HepG2 (cell line): ENCODE results near the gene PPP4C. TPM values are rescaled to one million over a fixed set of nuclear protein-coding genes. Genes with fewer than 3 reads are reported as not detected.
A peak's percentile ranks its signal among the peaks of the same experiment; 100 is the strongest.

Experiments
- ATAC-seq: fragments of 200-7000 bp; cut with Tn5 transposase; 3 replicates; pipeline ENCODE4 v1.9.1; 2020; ENCODE audit warnings: mild to moderate bottlenecking, moderate library complexity
- BruUV-seq: library from RNA; stranded (reverse); fragments of 400-500 nt; replicated peaks from 2 replicates; lab custom pipeline; 2021; lab: Mats Ljungman, UMichigan
- CTCF ChIA-PET: fragments of 300-600 bp; formaldehyde crosslinking; extraction: SDS; loops from one replicate; lab custom pipeline; 2021; ENCODE audit warnings: low total read pairs, inconsistent platforms, low intra/inter-chr PET ratio; lab: Yijun Ruan, JAX
- POLR2A ChIA-PET: fragments of 350-600 bp; sonication (Branson Sonifier 250); formaldehyde crosslinking; loops from one replicate; lab custom pipeline; 2020; ENCODE audit warnings: antibody characterized with exemption, inconsistent platforms; lab: Yijun Ruan, JAX
- DNase-seq: peaks from one replicate; pipeline ENCODE4 v3.0.0-alpha.2; 2015; ENCODE audit warnings: low spot score
- FAIRE-seq: peaks from 3 replicates; lab custom pipeline; 2011; peaks lifted over from hg19 to GRCh38; lab: Jason Lieb, UNC
- H2AFZ ChIP-seq: one replicate; pipeline ENCODE4 v1.6.1; 2011; ENCODE audit warnings: low read length, inconsistent platforms
- H3K27ac ChIP-seq: fragments of 300-600 bp; 3 replicates; pipeline ENCODE4 v1.8.0; 2011; ENCODE audit warnings: mixed run types, mild to moderate bottlenecking, mixed read lengths, low read length, inconsistent platforms; ENCODE audit not compliant: insufficient read depth; ENCODE audit errors: extremely low read length
- H3K27me3 ChIP-seq, 2 experiments: fragments of 200-600 bp in 1 of 2; 2 replicates in 1 of 2; 3 replicates in 1 of 2; pipeline versions ENCODE4 v1.6.0 to v1.8.0; 2011; ENCODE audit warnings: low read length in 2 of 2, mild to moderate bottlenecking in 2 of 2, moderate library complexity in 2 of 2, inconsistent platforms in 1 of 2; ENCODE audit not compliant: insufficient read depth in 2 of 2, control insufficient read depth in 1 of 2
- H3K36me3 ChIP-seq, 2 experiments: fragments of 200-600 bp in 1 of 2; replicated peaks in 1 of 2; 2 replicates in 1 of 2; 3 replicates in 1 of 2; pipeline versions ENCODE4 v1.5.1 to v1.8.0; 2011; ENCODE audit warnings: low read length in 2 of 2, inconsistent platforms in 1 of 2; ENCODE audit not compliant: insufficient read depth in 2 of 2, control insufficient read depth in 1 of 2
- H3K4me1 ChIP-seq: 2 replicates; pipeline ENCODE4 v1.5.1; 2012; ENCODE audit warnings: low read length, inconsistent platforms; ENCODE audit not compliant: insufficient read depth
- H3K4me2 ChIP-seq: 2 replicates; pipeline ENCODE4 v1.6.0; 2011; ENCODE audit warnings: low read depth, low read length, inconsistent platforms
- H3K4me3 ChIP-seq, 3 experiments: fragments of 200-600 bp in 1 of 3; sonication (generic), shearing (Covaris generic) in 1 of 3; replicated peaks in 1 of 3; 2 replicates each; pipeline ENCODE4 v1.5.1; 2011 to 2016; ENCODE audit warnings: low read length in 3 of 3, inconsistent platforms in 2 of 3, low read depth in 2 of 3, mild to moderate bottlenecking in 2 of 3, control low read depth in 1 of 3, mixed read lengths in 1 of 3; ENCODE audit not compliant: insufficient read depth in 1 of 3
- H3K79me2 ChIP-seq: one replicate; pipeline ENCODE4 v1.6.1; 2011; ENCODE audit warnings: low read length, inconsistent platforms; ENCODE audit not compliant: insufficient read depth
- H3K9ac ChIP-seq: 2 replicates; pipeline ENCODE4 v1.6.0; 2011; ENCODE audit warnings: mild to moderate bottlenecking, low read depth, low read length, inconsistent platforms; ENCODE audit not compliant: insufficient read depth
- H3K9me3 ChIP-seq: 2 replicates; pipeline ENCODE4 v1.5.1; 2012; ENCODE audit warnings: mild to moderate bottlenecking, low read length
- H4K20me1 ChIP-seq: 2 replicates; pipeline ENCODE4 v1.6.0; 2011; ENCODE audit warnings: inconsistent platforms, mild to moderate bottlenecking, low read length, moderate library complexity; ENCODE audit not compliant: insufficient read depth
- RFX5 ChIP-seq: IDR thresholded peaks from 2 replicates; pipeline ENCODE4 v1.6.1; 2011; ENCODE audit warnings: low read depth, low read length, improper control_type of control experiment
- RFXAP ChIP-seq: sonication (generic); formaldehyde crosslinking; IDR thresholded peaks from 2 replicates; pipeline ENCODE4 v1.4.0; 2020; ENCODE audit warnings: missing genetic modification reagents, borderline replicate concordance
- ZNF121 ChIP-seq: sonication (generic); formaldehyde crosslinking; IDR thresholded peaks from 2 replicates; pipeline ENCODE4 v1.5.0; 2020; ENCODE audit warnings: mild to moderate bottlenecking, missing genetic modification reagents
- ZNF136 ChIP-seq: sonication (generic); formaldehyde crosslinking; IDR thresholded peaks from 2 replicates; pipeline ENCODE4 v1.8.1; 2022; ENCODE audit warnings: low read depth, mild to moderate bottlenecking, moderate library complexity, missing genetic modification reagents
- ZSCAN22 ChIP-seq: sonication (generic); formaldehyde crosslinking; IDR thresholded peaks from 2 replicates; pipeline ENCODE4 v1.4.0; 2020; ENCODE audit warnings: mild to moderate bottlenecking, missing genetic modification reagents
- WGBS: methylation state at CpG from one replicate; pipeline ENCODE4 v1.1.6; 2017; ENCODE audit warnings: low lambda C conversion rate; 5-methylcytosine and 5-hydroxymethylcytosine counted together
- in situ Hi-C: cut with HindIII; loops from 2 replicates; pipeline ENCODE4 v1.10.0; 2017; ENCODE audit warnings: low pct_unique_long_range_greater_than_20kb; ENCODE audit not compliant: extremely low pct_ligation_motif_present
- intact Hi-C: fragments of 100-400 bp; cut with micrococcal nuclease; formaldehyde crosslinking; loops from one replicate; pipeline ENCODE4 v1.10.0; 2022; ENCODE audit not compliant: unreplicated experiment
- polyA plus RNA-seq, 8 experiments: library from polyadenylated mRNA; depleted of rRNA in 3 of 8; stranded (reverse) in 7 of 8; unstranded in 1 of 8; fragments of >200 nt; fragmentation: Illumina TruSeq in 4 of 8; extraction: Trizol in 4 of 8; gene quantifications; 2 replicates each; pipeline versions ENCODE4 v1.2.1 to v1.2.3, GENCODE V29; 2011 to 2016; ENCODE audit warnings: low read depth in 4 of 8, missing spikeins in 1 of 8, mixed read lengths in 1 of 8; ENCODE audit not compliant: insufficient read depth in 1 of 8
- total RNA-seq, 5 experiments: library from RNA; depleted of rRNA; stranded (reverse); fragments of >200 nt; fragmentation: Illumina TruSeq; extraction: Trizol; gene quantifications; 2 replicates each; pipeline ENCODE4 v1.2.3, GENCODE V29; 2016; ENCODE audit warnings: low read depth in 1 of 5
- TF ChIP-seq, protein P1 (sequence below): sonication (generic); formaldehyde crosslinking; IDR thresholded peaks from 2 replicates; pipeline ENCODE4 v1.5.0; 2020; ENCODE audit warnings: mild to moderate bottlenecking, missing genetic modification reagents

PPP4C gene
- total and polyA plus RNA-seq, 2 of the 13 experiments (the other 11 are each of a cell fraction or from before 2014, with no cell fraction given): 176 to 220 TPM

DNA sequence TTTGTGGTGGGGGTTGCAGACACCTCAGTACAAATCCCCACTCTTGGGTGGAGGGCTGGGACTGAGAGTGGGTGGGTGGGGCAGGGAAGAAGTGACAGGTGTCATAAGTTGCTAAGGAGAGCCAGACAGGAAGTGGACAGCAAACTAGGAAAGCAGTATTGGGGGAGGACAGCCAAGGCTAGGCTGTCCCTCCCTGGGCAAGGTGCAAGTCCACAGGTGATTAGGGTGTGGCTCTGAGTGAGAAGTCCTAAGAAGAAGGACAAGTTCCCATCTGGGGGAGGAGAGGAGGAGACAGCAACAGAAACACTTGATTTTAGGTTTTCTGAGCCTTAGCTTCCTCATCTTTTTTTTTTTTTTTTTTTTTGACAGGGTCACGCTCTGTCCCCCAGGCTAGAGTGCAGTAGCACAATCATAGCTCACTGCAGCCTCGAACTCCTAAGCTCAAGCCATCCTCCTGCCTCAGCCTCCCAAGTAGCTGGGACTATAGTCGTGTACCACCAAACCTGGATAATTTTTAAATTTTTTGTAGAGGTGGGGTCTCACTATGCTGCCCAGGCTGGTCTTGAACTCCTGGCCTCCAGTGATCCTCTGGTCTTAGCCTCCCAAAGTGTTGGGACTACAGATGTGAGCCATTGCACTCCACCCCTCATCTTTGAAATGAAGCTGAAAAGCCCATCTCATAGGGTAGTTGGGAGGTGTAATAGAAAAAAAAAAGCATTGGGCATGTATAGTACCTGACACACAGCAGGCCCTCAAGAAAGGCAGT is 44.7 kb downstream of the PPP4C start:
- Histone ChIP-seq H3K9ac (no peak overlapping the region), H3K4me1 (peaks cover 44% of the 10 kb centered on the region)
- TF ChIP-seq ZNF121 (CRISPR knock-in tag) (peak; percentile 89), ZNF136 (no peak), RFXAP (CRISPR knock-in tag) (0 out of 2 replicates have a peak, but pooled peaks have one; percentile 32), RFX5 (peak; percentile 87), ZSCAN22 (no peak)
- TF ChIP-seq, protein P1, sequence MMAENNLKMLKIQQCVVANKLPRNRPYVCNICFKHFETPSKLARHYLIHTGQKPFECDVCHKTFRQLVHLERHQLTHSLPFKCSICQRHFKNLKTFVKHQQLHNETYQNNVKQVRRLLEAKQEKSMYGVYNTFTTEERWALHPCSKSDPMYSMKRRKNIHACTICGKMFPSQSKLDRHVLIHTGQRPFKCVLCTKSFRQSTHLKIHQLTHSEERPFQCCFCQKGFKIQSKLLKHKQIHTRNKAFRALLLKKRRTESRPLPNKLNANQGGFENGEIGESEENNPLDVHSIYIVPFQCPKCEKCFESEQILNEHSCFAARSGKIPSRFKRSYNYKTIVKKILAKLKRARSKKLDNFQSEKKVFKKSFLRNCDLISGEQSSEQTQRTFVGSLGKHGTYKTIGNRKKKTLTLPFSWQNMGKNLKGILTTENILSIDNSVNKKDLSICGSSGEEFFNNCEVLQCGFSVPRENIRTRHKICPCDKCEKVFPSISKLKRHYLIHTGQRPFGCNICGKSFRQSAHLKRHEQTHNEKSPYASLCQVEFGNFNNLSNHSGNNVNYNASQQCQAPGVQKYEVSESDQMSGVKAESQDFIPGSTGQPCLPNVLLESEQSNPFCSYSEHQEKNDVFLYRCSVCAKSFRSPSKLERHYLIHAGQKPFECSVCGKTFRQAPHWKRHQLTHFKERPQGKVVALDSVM (CRISPR knock-in tag): peak; percentile 65
- TF ChIP-seq, all 625 proteins: peak for 4
- intact Hi-C loops (no loop called here), in situ Hi-C loops (no loop called here)
- H3K9me3 ChIP-seq: no peaks in the 10 kb centered on the region
- no peak overlapping the region for H3K27ac ChIP-seq
- no peak for FAIRE-seq
- no peak for ATAC-seq
- H3K79me2 ChIP-seq: no peaks in the 10 kb centered on the region
- no peak for DNase-seq
- POLR2A ChIA-PET: interaction anchor here (0.6 to 2.1 kb wide), 5 partner anchors 8 to 55 kb away, joined by 3 to 8 read pairs (median 4); partner anchors contain the start of gene ALDOA
- no peak overlapping the region for H3K4me2 ChIP-seq
- 89% methylated on average over 3 of the region's 3 CpGs for WGBS
- no peaks in the 10 kb centered on the region for H4K20me1 ChIP-seq
- H3K36me3 ChIP-seq: peaks cover 9 to 16% of the 10 kb centered on the region in 2 experiments
- CTCF ChIA-PET: no interaction called here
- H3K27me3 ChIP-seq: no peaks in the 10 kb centered on the region
- BruUV-seq: no TSS peak
- no peak overlapping the region for H2AFZ ChIP-seq
- no peak overlapping the region for H3K4me3 ChIP-seq
